AG09319 (cell line): ENCODE measurements around the gene SLC17A3.

Experiments used
- DNase-seq: peaks from one replicate; pipeline ENCODE4 v3.0.0-alpha.2; 2010; ENCODE audit warnings: low read depth; ENCODE audit errors: extremely low read depth
- CTCF ChIP-seq: IDR thresholded peaks from 2 replicates; pipeline ENCODE4 v1.5.1; 2011; ENCODE audit warnings: low read depth, mild to moderate bottlenecking, inconsistent platforms, low read length, moderate library complexity

Gene SLC17A3

GRCh38 chr6:25874118-25874517, at the start of gene SLC17A3:
SLC17A3 (minus strand) TSS chr6:25874243; CDS start chr6:25868387, 5,856 bp downstream.
- TF ChIP-seq CTCF: no peak

GRCh38 chr6:25922301-25922700, 48.3 kb upstream of the SLC17A3 start:
- TF ChIP-seq CTCF: no peak
- DNase-seq: peak; percentile 34

More at GRCh38 chr6:25874118-25874517, at the start of gene SLC17A3:
- no peak for DNase-seq

GRCh38 chr6:25921525-25922203, 47.6 kb upstream of the SLC17A3 start:
- TF ChIP-seq CTCF: no peak
- DNase-seq: no peak

GRCh38 chr6:25919657-25920056, 45.6 kb upstream of the SLC17A3 start:
- no peak for TF ChIP-seq CTCF
- no peak for DNase-seq

GRCh38 chr6:25918083-25918683, 44.1 kb upstream of the SLC17A3 start:
- DNase-seq: no peak
- no peak for TF ChIP-seq CTCF

GRCh38 chr6:25916789-25917490, 42.9 kb upstream of the SLC17A3 start:
- TF ChIP-seq CTCF: no peak
- no peak for DNase-seq

- DNase-seq: no peak
- TF ChIP-seq CTCF: no peak
Measured at GRCh38 chr6:25916330-25916729, 42.3 kb upstream of the SLC17A3 start.
